HL-60 (cell line): ENCODE results near the gene THSD7A.

Experiments
- CTCF ChIP-seq: IDR thresholded peaks from one replicate; pipeline ENCODE4 v1.5.1; 2011; ENCODE audit warnings: low read length, control low read depth, inconsistent platforms; ENCODE audit not compliant: insufficient read depth
- GABPA ChIP-seq: IDR thresholded peaks from 2 replicates; pipeline ENCODE4 v1.6.1; 2012; ENCODE audit warnings: low read depth
- POLR2AphosphoS5 ChIP-seq: IDR thresholded peaks from 2 replicates; pipeline ENCODE4 v1.6.1; 2012; ENCODE audit warnings: low read depth
- REST ChIP-seq: IDR thresholded peaks from 2 replicates; pipeline ENCODE4 v1.6.1; 2012; ENCODE audit warnings: low read depth; ENCODE audit not compliant: insufficient replicate concordance
- SPI1 ChIP-seq: IDR thresholded peaks from 2 replicates; pipeline ENCODE4 v1.6.1; 2012; ENCODE audit warnings: low read depth, mild to moderate bottlenecking, borderline replicate concordance

- TF ChIP-seq CTCF (no peak), REST (no peak), POLR2AphosphoS5 (no peak), GABPA (no peak), SPI1 (no peak)
These were observed 77.9 kb downstream of the THSD7A start for GRCh38 chr7:11754123-11754522.
